ENCODE measurements around the gene SLC2A1.

The SLC2A1 gene

DNA sequence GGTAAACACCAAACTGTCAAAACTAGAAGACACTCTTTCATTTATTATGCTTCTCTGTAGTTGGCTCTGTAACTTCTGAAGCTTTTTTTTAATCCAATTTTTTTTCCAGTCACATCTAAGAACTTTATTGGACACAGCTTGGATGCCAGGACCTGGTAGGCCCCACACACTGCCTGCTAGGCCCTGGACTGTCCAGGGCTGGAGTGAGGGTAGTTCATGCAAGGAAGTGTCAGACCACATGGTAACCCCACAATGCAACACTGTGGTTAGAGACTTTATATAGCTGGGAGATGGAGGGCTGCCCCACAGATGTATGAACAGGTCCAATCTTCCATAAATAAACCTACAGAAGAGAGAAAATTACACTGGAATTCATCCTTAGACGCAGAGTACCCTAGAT lies 7.1 kb downstream of the SLC2A1 start (continued):
- TF ChIP-seq ZNF341 (tag by site-specific recombination; IDR thresholded peaks at IDR 0.05; ENCODE audit: low read depth) (no peak), ZNF140 (tag by site-specific recombination; IDR thresholded peaks at IDR 0.05) (no peak)

GRCh38 chr1:42950116-42950481 lies 8.6 kb downstream of the SLC2A1 start:
- H3K9me3 ChIP-seq (ENCODE audit: control insufficient read depth, insufficient read depth, low read depth, low read length): no peaks in the 10 kb centered on the region
- H3K4me3 ChIP-seq (ENCODE audit: low read depth, low read length): no peak overlapping the region
- TF ChIP-seq ZNF169 (tag by site-specific recombination; IDR thresholded peaks at IDR 0.05) (no peak), ZBTB21 (tag by site-specific recombination; IDR thresholded peaks at IDR 0.05) (no peak), ATF2 (tag by site-specific recombination; IDR thresholded peaks at IDR 0.05; ENCODE audit: low read depth) (no peak), KLF1 (tag by site-specific recombination; IDR thresholded peaks at IDR 0.05) (no peak), ZNF24 (tag by site-specific recombination; IDR thresholded peaks at IDR 0.05) (no peak), ZNF354C (tag by site-specific recombination; IDR thresholded peaks at IDR 0.05; ENCODE audit: borderline replicate concordance, low read depth) (no peak), ZNF785 (tag by site-specific recombination; IDR thresholded peaks at IDR 0.05) (no peak), ZNF133 (tag by site-specific recombination; IDR thresholded peaks at IDR 0.05) (no peak), KLF9 (tag by site-specific recombination; IDR thresholded peaks at IDR 0.05; ENCODE audit: low read depth) (no peak), ZNF48 (tag by site-specific recombination; IDR thresholded peaks at IDR 0.05) (no peak)
- POLR2A ChIA-PET: interaction anchor here (0.6 to 1.8 kb wide), 3 partner anchors 26 to 183 kb away, joined by 3 to 4 read pairs (median 3); partner anchors contain the start of genes C1orf50, P3H1 and ZNF691
- H3K36me3 ChIP-seq (ENCODE audit: control insufficient read depth in 2 of 2, insufficient read depth in 1 of 2, low read length in 2 of 2): peaks cover under 1 to 34% of the 10 kb centered on the region in 2 experiments; a peak in 1 of 3 replicates
- no peaks in the 10 kb centered on the region for H3K4me1 ChIP-seq (ENCODE audit: control insufficient read depth, insufficient read depth, low read length)
- CTCF ChIA-PET: interaction anchor here (1.2 to 2.5 kb wide), 2 partner anchors 27 to 123 kb away, joined by 7 to 12 read pairs; no protein-coding TSS in a partner anchor
- H3K27ac ChIP-seq (ENCODE audit: extremely low read depth, low read depth, low read length): no peak overlapping the region

DNA sequence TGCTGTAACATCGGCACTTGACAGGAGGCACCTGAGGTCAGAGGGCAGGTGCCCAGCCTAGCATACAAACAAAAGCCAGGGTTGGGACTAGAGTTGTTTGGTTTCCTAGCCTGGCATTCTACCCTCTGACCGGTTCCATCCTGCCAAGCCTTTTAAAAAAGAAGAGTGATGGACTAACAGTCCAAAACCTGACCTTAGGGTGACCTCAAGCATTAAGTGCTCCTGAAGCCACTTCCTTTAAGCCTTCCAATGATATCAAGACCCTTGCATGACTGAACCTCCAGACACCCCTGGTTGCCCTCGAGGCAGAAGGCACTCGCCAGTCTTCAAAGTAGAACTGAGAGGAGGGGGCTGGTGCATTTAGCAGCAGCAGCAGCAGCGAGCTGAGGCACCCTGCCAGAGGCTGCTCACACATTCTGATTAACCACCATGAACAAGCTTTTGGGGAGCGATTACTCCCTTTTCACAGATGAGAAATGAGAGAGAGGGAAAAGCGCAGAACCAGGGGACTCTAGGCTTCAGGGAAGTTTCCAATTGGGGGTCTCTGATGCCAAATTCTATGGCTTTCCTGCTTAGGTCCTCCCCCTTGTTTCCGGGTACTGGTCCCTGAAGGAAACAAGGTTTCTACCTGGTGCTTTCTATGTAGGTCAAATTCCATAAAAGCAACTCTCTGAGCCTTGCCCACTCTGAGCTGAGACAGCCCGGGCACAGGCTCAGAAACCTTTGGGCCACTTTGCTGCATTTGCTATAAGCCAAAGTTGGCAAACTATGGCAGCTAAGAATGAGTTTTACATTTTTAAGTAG lies 9.2 kb downstream of the SLC2A1 start:
- Histone ChIP-seq H3K4me3 (ENCODE audit: low read depth, low read length) (no peak overlapping the region), H3K36me3 (ENCODE audit: control insufficient read depth in 2 of 2, insufficient read depth in 1 of 2, low read length in 2 of 2) (peaks cover 0 to 28% of the 10 kb centered on the region in 2 experiments; a peak in 1 of 3 replicates), H3K4me1 (ENCODE audit: control insufficient read depth, insufficient read depth, low read length) (no peaks in the 10 kb centered on the region), H3K27ac (ENCODE audit: extremely low read depth, low read depth, low read length) (no peak overlapping the region), H3K9me3 (ENCODE audit: control insufficient read depth, insufficient read depth, low read depth, low read length) (no peaks in the 10 kb centered on the region)
- ChIA-PET CTCF (interaction anchor here (1.2 to 2.5 kb wide), 2 partner anchors 27 to 124 kb away, joined by 7 to 12 read pairs; no protein-coding TSS in a partner anchor), POLR2A (interaction anchor here (0.6 to 1.8 kb wide), 4 partner anchors 15 to 183 kb away, joined by 3 to 4 read pairs (median 3); partner anchors contain the start of genes C1orf50, P3H1 and ZNF691)
- TF ChIP-seq OVOL3 (tag by site-specific recombination; IDR thresholded peaks at IDR 0.05) (no peak), ZNF488 (tag by site-specific recombination; IDR thresholded peaks at IDR 0.05) (no peak), ZNF132 (tag by site-specific recombination; IDR thresholded peaks at IDR 0.05; ENCODE audit: borderline replicate concordance) (no peak), ZXDB (tag by site-specific recombination; IDR thresholded peaks at IDR 0.05) (no peak)
- TF ChIP-seq, protein P1, sequence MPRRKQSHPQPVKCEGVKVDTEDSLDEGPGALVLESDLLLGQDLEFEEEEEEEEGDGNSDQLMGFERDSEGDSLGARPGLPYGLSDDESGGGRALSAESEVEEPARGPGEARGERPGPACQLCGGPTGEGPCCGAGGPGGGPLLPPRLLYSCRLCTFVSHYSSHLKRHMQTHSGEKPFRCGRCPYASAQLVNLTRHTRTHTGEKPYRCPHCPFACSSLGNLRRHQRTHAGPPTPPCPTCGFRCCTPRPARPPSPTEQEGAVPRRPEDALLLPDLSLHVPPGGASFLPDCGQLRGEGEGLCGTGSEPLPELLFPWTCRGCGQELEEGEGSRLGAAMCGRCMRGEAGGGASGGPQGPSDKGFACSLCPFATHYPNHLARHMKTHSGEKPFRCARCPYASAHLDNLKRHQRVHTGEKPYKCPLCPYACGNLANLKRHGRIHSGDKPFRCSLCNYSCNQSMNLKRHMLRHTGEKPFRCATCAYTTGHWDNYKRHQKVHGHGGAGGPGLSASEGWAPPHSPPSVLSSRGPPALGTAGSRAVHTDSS (tag by site-specific recombination; IDR thresholded peaks at IDR 0.05): no peak
